Cardiac muscle cell (in vitro differentiated cells and primary cell): ENCODE data around the gene MICA. TPM values are rescaled to one million over a fixed set of nuclear protein-coding genes. Genes with fewer than 3 reads are reported as not detected.

Experiments used
- DNase-seq, 2 donors: peaks; one replicate each; pipeline versions ENCODE4 v3.0.0 to v3.0.0-alpha.2; 2010 to 2017; ENCODE audit warnings: low read depth in 1 of 2, low spot score in 1 of 2
- H3K27ac ChIP-seq: fragments of 200-600 bp; sonication (generic); 2 replicates; pipeline ENCODE4 v1.5.1; 2016
- H3K27me3 ChIP-seq: fragments of 200-600 bp; sonication (generic); 2 replicates; pipeline ENCODE4 v1.6.0; 2016; ENCODE audit warnings: control low read depth
- H3K36me3 ChIP-seq: fragments of 200-600 bp; sonication (generic); 2 replicates; pipeline ENCODE4 v1.5.1; 2016; ENCODE audit warnings: control low read depth
- H3K4me1 ChIP-seq: fragments of 200-600 bp; sonication (generic); 2 replicates; pipeline ENCODE4 v1.8.1; 2017; ENCODE audit warnings: low read depth, mild to moderate bottlenecking, mixed run types
- H3K4me3 ChIP-seq: fragments of 200-600 bp; sonication (generic); 2 replicates; pipeline ENCODE4 v1.5.1; 2016; ENCODE audit warnings: mild to moderate bottlenecking
- H3K9me3 ChIP-seq: fragments of 200-600 bp; sonication (generic); 2 replicates; pipeline ENCODE4 v1.5.1; 2017; ENCODE audit warnings: low read depth, mild to moderate bottlenecking, control low read depth
- polyA plus RNA-seq: library from polyadenylated mRNA; unstranded; fragments of >200 nt; fragmentation: Nextera tagmentation; extraction: Ambion mirVana; gene quantifications from 2 replicates; pipeline ENCODE4 v1.2.1, GENCODE V29; 2016
- total RNA-seq: library from RNA; depleted of rRNA; stranded (reverse); fragments of >200 nt; gene quantifications from 2 replicates; pipeline ENCODE4 v1.2.3, GENCODE V29; 2016
- TF ChIP-seq, protein P1 (sequence below): IDR thresholded peaks from 2 replicates; pipeline ENCODE4 v1.5.1; 2012; ENCODE audit warnings: low read depth, mild to moderate bottlenecking, low read length

MICA gene
- total and polyA plus RNA-seq, 2 experiments from 2014 or later, result 7.8 to 16.4 TPM

DNA sequence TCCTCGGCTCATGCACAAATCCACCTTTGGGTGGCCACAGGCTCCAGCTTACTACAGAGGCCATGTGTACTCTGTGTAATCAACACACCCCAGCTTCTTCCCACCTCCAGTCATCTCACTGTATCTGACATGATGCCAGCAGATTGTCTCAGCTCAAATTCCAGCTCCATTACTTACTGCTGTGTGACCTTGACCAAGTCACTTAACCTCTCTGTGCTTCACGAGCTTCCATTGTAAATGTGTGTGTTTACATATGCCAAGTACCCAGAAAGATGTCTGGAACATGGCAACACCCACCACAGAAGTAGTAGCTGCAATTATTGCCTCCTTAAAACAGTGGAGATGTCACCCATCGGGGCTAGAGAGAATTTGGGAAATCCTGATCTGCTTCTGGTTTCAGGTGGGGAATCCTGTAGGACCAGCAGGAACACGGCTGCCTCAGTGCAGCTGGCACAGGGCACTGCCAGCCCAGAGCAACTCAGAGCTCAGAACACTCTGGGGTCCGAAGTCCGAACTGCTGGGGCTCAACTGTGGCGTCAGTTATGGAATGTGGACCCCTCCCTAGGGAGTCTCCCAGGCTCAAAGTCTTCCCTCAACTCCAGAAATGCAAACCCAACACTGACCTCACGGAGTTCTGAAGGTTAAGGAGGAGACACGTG, 25.2 kb upstream of the MICA start:
- no peak for DNase-seq
- peaks cover 8% of the 10 kb centered on the region for H3K27me3 ChIP-seq
- TF ChIP-seq, protein P1, sequence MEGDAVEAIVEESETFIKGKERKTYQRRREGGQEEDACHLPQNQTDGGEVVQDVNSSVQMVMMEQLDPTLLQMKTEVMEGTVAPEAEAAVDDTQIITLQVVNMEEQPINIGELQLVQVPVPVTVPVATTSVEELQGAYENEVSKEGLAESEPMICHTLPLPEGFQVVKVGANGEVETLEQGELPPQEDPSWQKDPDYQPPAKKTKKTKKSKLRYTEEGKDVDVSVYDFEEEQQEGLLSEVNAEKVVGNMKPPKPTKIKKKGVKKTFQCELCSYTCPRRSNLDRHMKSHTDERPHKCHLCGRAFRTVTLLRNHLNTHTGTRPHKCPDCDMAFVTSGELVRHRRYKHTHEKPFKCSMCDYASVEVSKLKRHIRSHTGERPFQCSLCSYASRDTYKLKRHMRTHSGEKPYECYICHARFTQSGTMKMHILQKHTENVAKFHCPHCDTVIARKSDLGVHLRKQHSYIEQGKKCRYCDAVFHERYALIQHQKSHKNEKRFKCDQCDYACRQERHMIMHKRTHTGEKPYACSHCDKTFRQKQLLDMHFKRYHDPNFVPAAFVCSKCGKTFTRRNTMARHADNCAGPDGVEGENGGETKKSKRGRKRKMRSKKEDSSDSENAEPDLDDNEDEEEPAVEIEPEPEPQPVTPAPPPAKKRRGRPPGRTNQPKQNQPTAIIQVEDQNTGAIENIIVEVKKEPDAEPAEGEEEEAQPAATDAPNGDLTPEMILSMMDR, result no peak
- no peak overlapping the region for H3K4me3 ChIP-seq
- no peaks in the 10 kb centered on the region for H3K36me3 ChIP-seq
- no peaks in the 10 kb centered on the region for H3K9me3 ChIP-seq
- no peaks in the 10 kb centered on the region for H3K4me1 ChIP-seq
- no peak overlapping the region for H3K27ac ChIP-seq

DNA sequence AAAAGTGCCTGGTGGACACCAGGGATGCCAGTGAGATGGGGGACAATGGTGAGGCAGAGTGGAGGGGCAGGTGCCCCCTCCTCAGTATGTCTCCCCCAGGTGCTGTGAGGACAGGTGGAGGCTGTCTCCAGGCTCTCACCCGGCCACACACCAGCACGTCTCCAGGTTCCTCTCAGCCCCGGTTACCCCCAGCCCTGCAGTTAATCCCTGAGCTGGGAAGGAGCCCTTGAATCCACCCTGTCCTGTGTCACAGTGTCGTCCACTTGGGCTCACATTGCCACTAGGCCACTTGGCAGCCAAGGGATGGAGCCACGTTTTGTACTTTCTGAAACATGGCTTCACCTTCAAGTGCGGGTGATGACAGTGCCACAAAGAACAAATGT, 24.7 kb upstream of the MICA start:
- TF ChIP-seq, protein P1, result no peak
- H3K4me3 ChIP-seq, result no peak overlapping the region
- peaks cover 8% of the 10 kb centered on the region for H3K27me3 ChIP-seq
- no peaks in the 10 kb centered on the region for H3K4me1 ChIP-seq
- H3K27ac ChIP-seq, result no peak overlapping the region
- no peaks in the 10 kb centered on the region for H3K9me3 ChIP-seq
- no peaks in the 10 kb centered on the region for H3K36me3 ChIP-seq
- no peak for DNase-seq

- Histone ChIP-seq H3K36me3 (no peaks in the 10 kb centered on the region), H3K4me3 (no peak overlapping the region), H3K27ac (no peak overlapping the region), H3K4me1 (no peaks in the 10 kb centered on the region), H3K27me3 (peaks cover 8% of the 10 kb centered on the region), H3K9me3 (no peaks in the 10 kb centered on the region)
- TF ChIP-seq, protein P1, result no peak
- no peak for DNase-seq
These were observed 23.5 kb upstream of the MICA start for GRCh38 chr6:31379850-31380249.

- peaks cover 8% of the 10 kb centered on the region for H3K27me3 ChIP-seq
- H3K4me3 ChIP-seq, result no peak overlapping the region
- H3K36me3 ChIP-seq, result no peaks in the 10 kb centered on the region
- no peaks in the 10 kb centered on the region for H3K9me3 ChIP-seq
- H3K27ac ChIP-seq, result no peak overlapping the region
- DNase-seq, result no peak
- TF ChIP-seq, protein P1, result no peak
- H3K4me1 ChIP-seq, result no peaks in the 10 kb centered on the region
These were observed 21.7 kb upstream of the MICA start for GRCh38 chr6:31381666-31382065.

DNA sequence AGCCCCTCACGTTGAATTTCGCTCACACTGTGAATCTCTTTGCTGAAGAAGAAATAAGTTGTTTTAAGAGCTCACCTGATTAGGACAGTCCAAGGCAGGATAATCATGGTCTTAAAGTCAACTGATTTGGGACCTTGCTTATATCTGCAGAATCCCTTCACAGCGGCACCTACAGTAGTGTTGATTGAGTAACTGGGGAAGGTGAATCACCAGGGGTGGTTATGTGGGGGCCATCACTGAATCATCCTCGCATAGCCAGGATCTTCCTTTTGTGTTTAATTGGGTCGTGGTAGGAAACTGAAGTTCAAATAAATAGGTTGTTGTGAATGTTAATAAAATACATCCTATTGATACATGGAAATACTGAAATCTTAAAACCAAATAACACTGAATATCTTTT, 20.2 kb upstream of the MICA start:
- no peaks in the 10 kb centered on the region for H3K4me1 ChIP-seq
- H3K27ac ChIP-seq, result no peak overlapping the region
- DNase-seq, result no peak
- TF ChIP-seq, protein P1, result no peak
- H3K4me3 ChIP-seq, result no peak overlapping the region
- H3K27me3 ChIP-seq, result peaks cover 4% of the 10 kb centered on the region
- no peaks in the 10 kb centered on the region for H3K36me3 ChIP-seq
- H3K9me3 ChIP-seq, result no peaks in the 10 kb centered on the region
